SK-N-SH (cell line): Measurements from ENCODE around the gene DCAF6. TPM values are rescaled to one million over a fixed set of nuclear protein-coding genes. Genes with fewer than 3 reads are reported as not detected.

Experiments
- CTCF ChIA-PET: fragments of 300-600, 350-600 bp; formaldehyde crosslinking; extraction: SDS; loops from one replicate; lab custom pipeline; 2021; lab: Yijun Ruan, JAX
- POLR2A ChIA-PET: fragments of 350-600 bp; sonication (Branson Sonifier 250); formaldehyde crosslinking; extraction: SDS; loops from one replicate; lab custom pipeline; 2020; ENCODE audit warnings: antibody characterized with exemption, inconsistent platforms; lab: Yijun Ruan, JAX
- DNase-seq: peaks from one replicate; pipeline ENCODE4 v3.0.0; 2012
- H2AFZ ChIP-seq: fragments of 200-600 bp; sonication (generic); 2 replicates; pipeline ENCODE4 v1.8.1; 2016; ENCODE audit warnings: antibody characterized with exemption, mild to moderate bottlenecking, low read depth
- H3F3A ChIP-seq: fragments of 200-600 bp; sonication (generic); replicated peaks from 2 replicates; pipeline ENCODE3; 2016; ENCODE audit warnings: antibody characterized with exemption, mild to moderate bottlenecking; ENCODE audit not compliant: insufficient read depth
- H3K27ac ChIP-seq, 2 experiments: fragments of 200-500 bp in 1 of 2; fragments of 200-600 bp in 1 of 2; sonication (Bioruptor generic) in 1 of 2; sonication (generic), shearing (Covaris generic) in 1 of 2; 2 replicates each; pipeline versions ENCODE4 v1.5.1 to v1.6.1; 2014 to 2016; ENCODE audit warnings: low read depth in 2 of 2, inconsistent platforms in 1 of 2, low read length in 1 of 2, mild to moderate bottlenecking in 1 of 2, mixed read lengths in 1 of 2
- H3K27me3 ChIP-seq: fragments of 200-600 bp; sonication (generic), shearing (Covaris generic); 2 replicates; pipeline ENCODE4 v1.6.1; 2016; ENCODE audit warnings: mixed run types; ENCODE audit not compliant: insufficient read depth
- H3K36me3 ChIP-seq, 2 experiments: fragments of 200-500 bp in 1 of 2; fragments of 200-600 bp in 1 of 2; sonication (Bioruptor generic) in 1 of 2; sonication (generic) in 1 of 2; replicated peaks in 1 of 2; 2 replicates each; pipeline versions ENCODE3 to v1.5.1; 2014 to 2016; ENCODE audit warnings: low read length in 1 of 2, mild to moderate bottlenecking in 1 of 2; ENCODE audit not compliant: insufficient read depth in 2 of 2, control insufficient read depth in 1 of 2
- H3K4me1 ChIP-seq, 2 experiments: fragments of 200-500 bp in 1 of 2; fragments of 200-600 bp in 1 of 2; sonication (Bioruptor generic) in 1 of 2; sonication (generic), shearing (Covaris generic) in 1 of 2; 2 replicates each; pipeline versions ENCODE4 v1.5.1 to v1.6.1; 2014 to 2016; ENCODE audit warnings: low read depth in 1 of 2, low read length in 1 of 2, mixed run types in 1 of 2; ENCODE audit not compliant: insufficient read depth in 2 of 2, control insufficient read depth in 1 of 2
- H3K4me2 ChIP-seq: fragments of 200-600 bp; sonication (generic), shearing (Covaris generic); 2 replicates; pipeline ENCODE4 v1.6.1; 2017; ENCODE audit warnings: mixed run types
- H3K4me3 ChIP-seq, 2 experiments: fragments of 200-500 bp in 1 of 2; fragments of 200-600 bp in 1 of 2; sonication (Bioruptor generic) in 1 of 2; sonication (generic), shearing (Covaris generic) in 1 of 2; 2 replicates each; pipeline versions ENCODE4 v1.5.1 to v1.8.1; 2014 to 2016; ENCODE audit warnings: low read depth in 2 of 2, inconsistent platforms in 1 of 2, low read length in 1 of 2, mild to moderate bottlenecking in 1 of 2, mixed read lengths in 1 of 2, moderate library complexity in 1 of 2
- H3K79me2 ChIP-seq: fragments of 200-600 bp; sonication (generic); 2 replicates; pipeline ENCODE4 v1.8.1; 2017; ENCODE audit warnings: mild to moderate bottlenecking; ENCODE audit not compliant: insufficient read depth
- H3K9ac ChIP-seq: fragments of 200-600 bp; sonication (generic); 2 replicates; pipeline ENCODE4 v1.6.1; 2017; ENCODE audit warnings: mixed run types
- H3K9me2 ChIP-seq: fragments of 200-600 bp; sonication (generic); 2 replicates; pipeline ENCODE4 v1.6.1; 2017; ENCODE audit warnings: mixed run types
- H3K9me3 ChIP-seq: fragments of 200-600 bp; sonication (generic); 2 replicates; pipeline ENCODE4 v1.6.1; 2017; ENCODE audit warnings: mixed run types, mild to moderate bottlenecking, moderate library complexity
- H4K20me1 ChIP-seq: fragments of 200-600 bp; sonication (generic); 2 replicates; pipeline ENCODE4 v1.6.1; 2017; ENCODE audit warnings: mild to moderate bottlenecking, mixed run types; ENCODE audit not compliant: insufficient read depth
- ELF1 ChIP-seq: IDR thresholded peaks from 2 replicates; pipeline ENCODE4 v1.4.0; 2012
- FOSL2 ChIP-seq: IDR thresholded peaks from 2 replicates; pipeline ENCODE4 v1.4.0; 2012; ENCODE audit warnings: low read depth, mild to moderate bottlenecking, moderate library complexity, borderline replicate concordance
- FOXM1 ChIP-seq: IDR thresholded peaks from 2 replicates; pipeline ENCODE4 v1.4.0; 2012; ENCODE audit warnings: low read depth, mild to moderate bottlenecking
- GATA2 ChIP-seq: sonication (generic); formaldehyde crosslinking; IDR thresholded peaks from 2 replicates; pipeline ENCODE4 v1.5.0; 2020; ENCODE audit warnings: mild to moderate bottlenecking, missing genetic modification reagents
- JUND ChIP-seq: IDR thresholded peaks from 2 replicates; pipeline ENCODE4 v1.4.0; 2012
- MAX ChIP-seq: IDR thresholded peaks from 2 replicates; pipeline ENCODE4 v1.4.0; 2012; ENCODE audit warnings: low read depth
- MEF2A ChIP-seq: IDR thresholded peaks from 2 replicates; pipeline ENCODE4 v1.4.0; 2012; ENCODE audit warnings: low read depth, borderline replicate concordance
- POLR2AphosphoS5 ChIP-seq: IDR thresholded peaks from 2 replicates; pipeline ENCODE4 v1.6.1; 2012; ENCODE audit warnings: low read depth, low read length
- RAD21 ChIP-seq: IDR thresholded peaks from 2 replicates; pipeline ENCODE4 v1.6.1; 2012; ENCODE audit warnings: mild to moderate bottlenecking, low read length
- RCOR1 ChIP-seq: fragments of 150-350 bp; IDR thresholded peaks from 2 replicates; pipeline ENCODE4 v1.6.1; 2017; ENCODE audit warnings: antibody characterized with exemption, low read length
- RFX5 ChIP-seq: IDR thresholded peaks from 2 replicates; pipeline ENCODE4 v1.6.1; 2012; ENCODE audit warnings: mild to moderate bottlenecking, improper control_type of control experiment, low read length
- SIN3A ChIP-seq: IDR thresholded peaks from 2 replicates; pipeline ENCODE4 v1.6.1; 2012; ENCODE audit warnings: low read depth, mild to moderate bottlenecking, low read length, moderate library complexity, borderline replicate concordance
- SMC3 ChIP-seq: IDR thresholded peaks from 2 replicates; pipeline ENCODE4 v1.6.1; 2012; ENCODE audit warnings: low read depth, low read length, improper control_type of control experiment
- TAF1 ChIP-seq: IDR thresholded peaks from 2 replicates; pipeline ENCODE4 v1.6.1; 2012; ENCODE audit warnings: low read depth, mild to moderate bottlenecking, low read length, moderate library complexity, borderline replicate concordance
- TCF12 ChIP-seq: IDR thresholded peaks from 2 replicates; pipeline ENCODE4 v1.4.0; 2012
- TEAD4 ChIP-seq: IDR thresholded peaks from 2 replicates; pipeline ENCODE4 v1.4.0; 2012; ENCODE audit warnings: mild to moderate bottlenecking, borderline replicate concordance; ENCODE audit not compliant: insufficient read depth
- WGBS: methylation state at CpG from one replicate; pipeline ENCODE4 v1.1.6; 2017; ENCODE audit warnings: low lambda C conversion rate; 5-methylcytosine and 5-hydroxymethylcytosine counted together
- polyA plus RNA-seq, 3 experiments: library from polyadenylated mRNA; depleted of rRNA; stranded (reverse); fragments of >200 nt; gene quantifications; 2 replicates each; pipeline ENCODE4 v1.2.3, GENCODE V29; 2012
- TF ChIP-seq, protein P1 (sequence below): IDR thresholded peaks from 2 replicates; pipeline ENCODE4; 2012
- TF ChIP-seq, protein P2 (sequence below): fragments of 200-600 bp; sonication (generic); IDR thresholded peaks from 2 replicates; pipeline ENCODE4 v1.6.1; 2017; ENCODE audit warnings: antibody characterized with exemption, mild to moderate bottlenecking, moderate library complexity
- TF ChIP-seq, protein P3 (sequence below): fragments of 150-350 bp; IDR thresholded peaks from 2 replicates; pipeline ENCODE4 v1.6.1; 2017; ENCODE audit warnings: antibody characterized with exemption, low read length, low read depth, borderline replicate concordance

DCAF6 gene
- polyA plus RNA-seq, 1 of the 3 experiments (the other 2 are of a cell fraction), result 31.3 TPM

- TF ChIP-seq, protein P1, sequence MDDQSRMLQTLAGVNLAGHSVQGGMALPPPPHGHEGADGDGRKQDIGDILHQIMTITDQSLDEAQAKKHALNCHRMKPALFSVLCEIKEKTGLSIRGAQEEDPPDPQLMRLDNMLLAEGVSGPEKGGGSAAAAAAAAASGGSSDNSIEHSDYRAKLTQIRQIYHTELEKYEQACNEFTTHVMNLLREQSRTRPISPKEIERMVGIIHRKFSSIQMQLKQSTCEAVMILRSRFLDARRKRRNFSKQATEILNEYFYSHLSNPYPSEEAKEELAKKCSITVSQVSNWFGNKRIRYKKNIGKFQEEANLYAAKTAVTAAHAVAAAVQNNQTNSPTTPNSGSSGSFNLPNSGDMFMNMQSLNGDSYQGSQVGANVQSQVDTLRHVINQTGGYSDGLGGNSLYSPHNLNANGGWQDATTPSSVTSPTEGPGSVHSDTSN, result no peak
- TF ChIP-seq FOSL2, result no peak
- TF ChIP-seq SMC3, result no peak
- no peak for TF ChIP-seq TEAD4
- no peak for TF ChIP-seq ELF1
- TF ChIP-seq TAF1, result no peak
- TF ChIP-seq, protein P2, sequence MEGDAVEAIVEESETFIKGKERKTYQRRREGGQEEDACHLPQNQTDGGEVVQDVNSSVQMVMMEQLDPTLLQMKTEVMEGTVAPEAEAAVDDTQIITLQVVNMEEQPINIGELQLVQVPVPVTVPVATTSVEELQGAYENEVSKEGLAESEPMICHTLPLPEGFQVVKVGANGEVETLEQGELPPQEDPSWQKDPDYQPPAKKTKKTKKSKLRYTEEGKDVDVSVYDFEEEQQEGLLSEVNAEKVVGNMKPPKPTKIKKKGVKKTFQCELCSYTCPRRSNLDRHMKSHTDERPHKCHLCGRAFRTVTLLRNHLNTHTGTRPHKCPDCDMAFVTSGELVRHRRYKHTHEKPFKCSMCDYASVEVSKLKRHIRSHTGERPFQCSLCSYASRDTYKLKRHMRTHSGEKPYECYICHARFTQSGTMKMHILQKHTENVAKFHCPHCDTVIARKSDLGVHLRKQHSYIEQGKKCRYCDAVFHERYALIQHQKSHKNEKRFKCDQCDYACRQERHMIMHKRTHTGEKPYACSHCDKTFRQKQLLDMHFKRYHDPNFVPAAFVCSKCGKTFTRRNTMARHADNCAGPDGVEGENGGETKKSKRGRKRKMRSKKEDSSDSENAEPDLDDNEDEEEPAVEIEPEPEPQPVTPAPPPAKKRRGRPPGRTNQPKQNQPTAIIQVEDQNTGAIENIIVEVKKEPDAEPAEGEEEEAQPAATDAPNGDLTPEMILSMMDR, result no peak
- TF ChIP-seq MEF2A, result no peak
Measured at GRCh38 chr1:168000656-168001055, 64.2 kb downstream of the DCAF6 start (continued).

- Histone ChIP-seq H3K36me3 (peaks cover 60 to 67% of the 10 kb centered on the region in 2 experiments), H3K27me3 (no peaks in the 10 kb centered on the region), H3K4me2 (no peak overlapping the region), H2AFZ (no peak overlapping the region), H3K9ac (no peak overlapping the region), H3K27ac (no peak overlapping the region), H3K4me3 (no peak overlapping the region), H3K9me3 (no peaks in the 10 kb centered on the region), H3F3A (peaks cover 8% of the 10 kb centered on the region), H3K4me1 (no peaks in the 10 kb centered on the region; a peak in 1 of 4 replicates), H3K79me2 (peaks cover 6% of the 10 kb centered on the region; the same call in 1 of the 2 replicates), H3K9me2 (no peaks in the 10 kb centered on the region), H4K20me1 (no peaks in the 10 kb centered on the region)
- DNase-seq, result no peak
- ChIA-PET CTCF (interaction anchor here (0.9 kb wide), 1 partner anchor 13 kb away, joined by 3 read pairs; no protein-coding TSS in a partner anchor), POLR2A (no interaction called here)
- 97% methylated on average over 1 of the region's 1 CpG for WGBS
- TF ChIP-seq MAX, result no peak
- TF ChIP-seq SIN3A, result no peak
- no peak for TF ChIP-seq JUND
- no peak for TF ChIP-seq RAD21
- no peak for TF ChIP-seq FOSL2
- TF ChIP-seq GATA2, result no peak
- TF ChIP-seq MEF2A, result no peak
- no peak for TF ChIP-seq TAF1
- no peak for TF ChIP-seq RCOR1
- no peak for TF ChIP-seq RFX5
- no peak for TF ChIP-seq FOXM1
- TF ChIP-seq ELF1, result no peak
- TF ChIP-seq, protein P3, sequence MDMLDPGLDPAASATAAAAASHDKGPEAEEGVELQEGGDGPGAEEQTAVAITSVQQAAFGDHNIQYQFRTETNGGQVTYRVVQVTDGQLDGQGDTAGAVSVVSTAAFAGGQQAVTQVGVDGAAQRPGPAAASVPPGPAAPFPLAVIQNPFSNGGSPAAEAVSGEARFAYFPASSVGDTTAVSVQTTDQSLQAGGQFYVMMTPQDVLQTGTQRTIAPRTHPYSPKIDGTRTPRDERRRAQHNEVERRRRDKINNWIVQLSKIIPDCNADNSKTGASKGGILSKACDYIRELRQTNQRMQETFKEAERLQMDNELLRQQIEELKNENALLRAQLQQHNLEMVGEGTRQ, result no peak
- no peak for TF ChIP-seq POLR2AphosphoS5
- TF ChIP-seq, protein P2, result no peak
- no peak for TF ChIP-seq TCF12
- TF ChIP-seq, all 33 proteins: peak for 0
Measured at GRCh38 chr1:168001213-168001612, 64.7 kb downstream of the DCAF6 start.
